ENCODE measurements around the gene MTG1. TPM values are rescaled to one million over a fixed set of nuclear protein-coding genes. Genes with fewer than 3 reads are reported as not detected.

Gene MTG1, protein sequence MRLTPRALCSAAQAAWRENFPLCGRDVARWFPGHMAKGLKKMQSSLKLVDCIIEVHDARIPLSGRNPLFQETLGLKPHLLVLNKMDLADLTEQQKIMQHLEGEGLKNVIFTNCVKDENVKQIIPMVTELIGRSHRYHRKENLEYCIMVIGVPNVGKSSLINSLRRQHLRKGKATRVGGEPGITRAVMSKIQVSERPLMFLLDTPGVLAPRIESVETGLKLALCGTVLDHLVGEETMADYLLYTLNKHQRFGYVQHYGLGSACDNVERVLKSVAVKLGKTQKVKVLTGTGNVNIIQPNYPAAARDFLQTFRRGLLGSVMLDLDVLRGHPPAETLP
- 33.3 TPM for total RNA-seq
- long read RNA-seq, transcript MTG1-201 (11 exons, 1,560 nt): major isoform, 76 of 135 reads
- long read RNA-seq, transcript MTG1-205 (11 exons, 1,283 nt): minor isoform, 7 of 135 reads
- long read RNA-seq, transcript MTG1-208 (6 exons, 693 nt): minor isoform, 16 of 135 reads
- long read RNA-seq, transcript MTG1-203 (10 exons, 2,730 nt): minor isoform, 6 of 135 reads
- long read RNA-seq, partial matches to known transcripts: 9 of 135 reads
- long read RNA-seq, other reads (novel, unspliced or antisense): 21 of 135 reads

DNA sequence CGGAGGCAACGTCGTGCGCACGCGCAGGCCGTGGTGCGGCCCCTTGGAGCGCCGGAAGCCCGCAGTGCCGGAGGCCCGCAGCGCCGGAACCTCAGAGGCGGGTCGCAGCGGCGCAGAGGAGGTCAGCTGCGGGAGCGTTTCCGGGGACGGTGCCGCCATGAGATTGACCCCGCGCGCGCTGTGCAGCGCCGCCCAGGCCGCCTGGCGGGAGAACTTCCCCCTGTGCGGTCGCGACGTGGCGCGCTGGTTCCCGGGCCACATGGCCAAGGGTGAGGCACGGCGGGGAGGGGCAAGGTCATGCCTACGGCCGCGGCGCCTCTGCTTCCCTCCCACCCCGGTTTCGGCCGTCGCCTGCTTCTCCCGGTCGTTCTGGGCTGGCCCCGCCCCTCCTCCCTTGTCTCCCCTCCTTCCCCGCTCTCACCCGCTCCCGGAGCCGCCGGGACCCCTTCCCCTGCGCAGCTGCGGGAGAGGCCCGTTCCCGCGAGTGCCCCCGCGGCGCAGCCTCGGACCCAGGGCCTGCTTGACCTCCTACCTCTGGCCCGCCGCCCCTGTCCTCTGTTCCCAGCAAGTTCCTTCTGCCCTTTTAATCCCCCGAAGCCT is at the start of gene MTG1:
TSS of gene MTG1 (plus strand) at position 94 of the 600 bp plus-strand sequence. CDS start at position 158, 64 bp downstream.
- peak; percentile 99 for DNase-seq (ENCODE audit: low spot score)

DNA sequence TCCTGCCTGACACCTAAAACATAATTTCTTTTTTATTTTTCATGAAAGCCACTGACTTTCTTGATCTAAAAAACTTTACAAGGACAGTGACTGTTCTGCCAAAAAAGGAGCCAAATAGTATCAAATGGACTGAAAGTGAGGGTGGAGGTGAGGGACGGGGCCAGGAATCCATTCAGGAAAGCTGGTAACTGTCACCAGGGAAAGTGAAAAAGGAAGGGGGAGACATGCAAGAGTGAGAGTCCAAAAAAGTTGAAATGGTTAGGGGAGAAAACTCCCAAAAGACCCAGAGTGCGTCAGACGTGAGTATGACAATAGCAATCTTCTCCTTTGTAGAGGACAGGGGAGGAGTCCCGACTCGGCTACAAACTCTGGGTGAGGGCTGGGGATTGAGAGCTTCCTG is 49.7 kb upstream of the MTG1 start:
- DNase-seq (ENCODE audit: low spot score): no peak

DNA sequence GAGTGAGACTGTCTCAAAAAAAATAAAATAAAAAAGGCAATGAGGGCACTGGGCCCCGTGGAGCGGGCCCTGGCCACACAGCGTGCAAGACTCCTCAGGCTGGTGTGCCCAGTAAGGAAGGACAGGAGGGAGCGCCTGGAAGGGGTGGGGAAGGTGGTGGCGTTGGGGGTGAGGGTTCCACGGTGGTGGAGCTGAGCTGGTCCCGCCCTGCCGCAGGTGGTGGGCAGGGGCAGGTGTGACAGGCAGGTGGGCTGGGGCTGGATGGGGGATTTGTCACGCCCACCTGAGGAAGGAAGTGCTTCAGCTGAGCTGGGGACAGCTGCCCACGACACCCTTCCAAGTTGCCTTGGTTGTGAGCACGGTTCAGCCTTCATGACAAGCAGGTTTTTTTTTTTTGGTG is 47.5 kb upstream of the MTG1 start:
- no peak for DNase-seq (ENCODE audit: low spot score)

DNA sequence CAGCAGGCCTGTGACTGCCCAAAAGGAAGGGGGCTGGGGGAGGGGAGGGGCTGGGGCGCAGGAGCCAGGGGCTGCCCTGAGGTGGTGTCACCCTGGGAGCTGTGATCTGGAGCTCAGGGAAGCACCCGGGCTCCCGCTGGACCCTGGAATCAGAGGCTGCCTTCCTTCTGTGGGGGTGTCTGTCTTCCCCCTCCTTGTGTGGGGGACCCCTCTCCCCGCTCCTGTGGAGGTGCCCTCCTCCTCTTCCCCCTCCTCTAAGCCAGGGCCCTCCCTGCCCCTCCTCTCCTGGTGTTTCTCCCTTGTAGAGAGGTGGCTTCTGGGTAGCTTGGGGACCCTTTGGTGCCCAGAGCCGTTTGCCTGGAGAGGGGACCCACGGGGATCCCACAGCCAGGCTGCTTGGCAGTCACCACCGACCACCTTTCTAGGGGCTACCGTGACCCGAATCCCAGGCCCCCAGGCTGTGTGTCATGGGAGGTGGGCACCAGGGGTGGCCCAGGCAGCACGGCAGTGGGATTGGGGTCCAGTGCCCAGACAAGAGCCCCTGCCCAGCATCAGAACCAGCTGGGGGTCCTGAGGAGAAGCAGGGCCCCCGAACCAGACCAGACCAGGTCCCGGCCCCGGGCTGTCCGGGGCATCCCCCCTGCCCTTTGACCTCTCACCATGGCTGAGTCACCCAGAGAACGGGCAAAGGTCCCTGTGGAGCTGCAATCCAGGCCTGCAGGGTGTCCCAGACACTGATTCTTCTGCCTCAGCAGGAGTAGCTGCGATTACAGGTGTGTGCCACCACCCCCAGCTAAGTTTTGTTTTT is 46.0 kb upstream of the MTG1 start:
- no peak for DNase-seq (ENCODE audit: low spot score)

DNA sequence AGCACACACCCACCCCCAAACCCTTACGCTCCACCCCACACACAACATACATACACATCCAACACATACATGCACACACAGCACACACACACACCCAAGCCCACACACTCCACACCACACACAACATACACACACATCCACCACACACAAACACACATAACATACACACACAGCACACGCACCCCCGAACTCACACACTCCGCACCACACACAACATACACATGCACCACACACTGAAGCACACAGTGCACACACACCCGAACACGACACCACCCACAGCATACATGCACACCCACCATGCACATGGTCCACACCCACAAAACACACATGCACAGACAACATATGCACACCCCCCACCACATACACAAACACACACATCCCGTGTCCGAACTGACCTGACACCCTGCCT is 44.8 kb upstream of the MTG1 start:
- DNase-seq (ENCODE audit: low spot score): no peak

DNA sequence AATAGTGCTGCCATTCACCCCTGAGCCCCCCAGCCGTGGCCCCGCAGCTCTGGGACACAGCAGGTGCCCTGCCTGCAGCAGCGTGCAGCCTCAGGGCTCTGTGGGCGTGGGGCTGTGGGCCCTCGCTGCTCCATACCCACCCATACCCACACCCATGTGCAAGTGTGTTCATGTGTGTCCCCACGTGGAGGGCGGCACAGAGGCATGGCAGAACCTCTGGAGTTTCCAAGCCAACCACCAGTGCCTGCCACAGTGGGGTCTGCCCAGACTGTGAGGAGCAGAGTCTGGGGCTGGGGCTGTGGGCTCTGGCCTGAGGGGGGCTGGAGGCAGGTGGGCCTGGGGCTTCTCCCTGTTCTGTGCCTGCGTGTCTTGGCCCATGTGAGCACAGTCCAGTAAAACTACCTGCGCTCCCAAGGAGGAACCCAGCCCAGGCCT is 44.4 kb upstream of the MTG1 start:
- no peak for DNase-seq (ENCODE audit: low spot score)

DNA sequence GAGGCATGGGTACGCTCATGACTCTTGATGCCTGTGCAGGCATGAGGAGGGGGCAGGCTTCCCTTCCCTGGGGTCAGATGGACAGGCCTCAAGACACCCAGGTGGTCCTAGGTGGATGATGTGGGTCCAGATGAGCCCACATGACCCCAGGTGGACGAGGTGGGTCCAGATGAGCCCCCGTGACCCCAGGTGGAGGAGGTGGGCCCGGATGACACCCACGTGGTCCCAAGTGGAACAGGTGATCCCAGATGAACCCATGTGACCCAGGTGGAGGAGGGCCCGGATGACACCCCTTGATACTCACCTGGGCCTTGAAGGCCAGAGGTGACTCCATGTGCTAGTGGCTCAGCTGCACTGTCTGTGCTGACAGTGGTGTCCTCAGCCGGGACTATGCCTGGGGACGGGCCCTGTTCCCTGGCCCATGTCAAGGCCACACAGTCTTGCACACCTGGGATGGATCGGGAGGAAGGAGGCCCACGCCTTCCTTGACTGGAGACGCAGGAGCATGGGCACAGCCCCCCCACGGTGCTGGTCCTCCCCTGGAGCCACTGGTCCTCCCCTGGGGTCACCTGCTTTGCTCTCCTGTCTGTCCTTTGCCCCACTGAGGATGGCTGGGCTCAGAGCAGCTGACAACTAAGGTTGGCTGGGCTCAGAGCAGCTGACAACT is 43.5 kb upstream of the MTG1 start:
- no peak for DNase-seq (ENCODE audit: low spot score)

DNA sequence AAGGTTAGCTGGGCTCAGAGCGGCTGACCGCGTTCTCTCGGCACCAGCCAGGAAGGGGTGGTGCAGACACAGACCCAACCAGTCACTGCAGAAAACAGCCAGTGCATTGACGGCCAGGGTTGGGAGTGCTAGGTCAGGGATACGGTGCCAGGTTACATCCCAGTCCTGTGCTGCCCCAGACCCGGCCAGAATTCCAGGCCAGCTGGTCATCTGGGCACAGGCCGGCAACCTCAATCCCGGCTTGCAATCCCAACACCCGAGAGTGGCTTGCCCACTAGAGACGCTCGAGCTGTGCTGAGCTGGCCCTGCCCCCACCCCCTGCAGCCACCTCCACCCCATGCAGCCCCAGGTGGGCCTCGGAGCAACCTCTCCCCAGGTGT is 43.0 kb upstream of the MTG1 start:
- no peak for DNase-seq (ENCODE audit: low spot score)

DNA sequence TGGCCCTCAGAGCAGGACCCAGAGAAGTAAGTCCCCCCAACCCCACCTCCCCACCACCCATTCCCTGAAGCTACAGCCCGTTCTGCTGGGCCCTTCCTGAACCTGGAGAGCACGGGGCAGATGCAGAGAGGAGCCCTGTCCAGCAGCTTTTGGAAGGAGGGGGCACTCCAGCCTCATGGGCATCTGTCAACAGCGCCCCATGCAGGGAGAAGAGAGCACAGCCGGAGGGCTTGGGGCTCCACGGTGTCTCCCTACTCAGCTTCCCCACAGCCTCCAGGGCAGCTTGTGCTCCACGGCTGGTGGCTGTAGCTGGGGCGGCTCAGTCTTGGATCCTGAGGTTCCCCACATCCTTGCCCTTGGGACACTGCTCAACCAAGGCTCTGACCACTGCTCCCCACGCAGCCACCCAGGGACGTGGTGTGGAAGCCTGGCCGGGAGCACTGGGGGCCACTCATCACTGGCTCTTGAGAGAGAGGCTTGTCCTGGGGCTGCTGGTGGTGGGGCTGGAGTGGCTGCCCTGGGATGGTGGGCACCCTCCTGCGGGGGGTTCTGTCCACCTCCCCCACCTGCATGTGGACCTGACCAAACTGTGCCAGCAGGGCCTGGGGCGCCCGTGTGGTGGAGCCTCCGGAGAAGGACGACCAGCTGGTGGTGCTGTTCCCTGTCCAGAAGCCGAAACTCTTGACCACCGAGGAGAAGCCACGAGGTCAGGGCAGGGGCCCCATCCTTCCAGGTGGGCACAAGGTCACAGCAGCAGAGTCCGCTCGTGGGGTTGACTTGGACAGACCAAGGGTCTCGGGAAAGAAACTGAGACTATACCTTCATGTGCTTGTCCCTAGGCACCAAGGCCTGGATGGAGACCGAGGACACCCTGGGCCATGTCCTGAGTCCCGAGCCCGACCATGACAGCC is 42.3 kb upstream of the MTG1 start:
- DNase-seq (ENCODE audit: low spot score): no peak

DNA sequence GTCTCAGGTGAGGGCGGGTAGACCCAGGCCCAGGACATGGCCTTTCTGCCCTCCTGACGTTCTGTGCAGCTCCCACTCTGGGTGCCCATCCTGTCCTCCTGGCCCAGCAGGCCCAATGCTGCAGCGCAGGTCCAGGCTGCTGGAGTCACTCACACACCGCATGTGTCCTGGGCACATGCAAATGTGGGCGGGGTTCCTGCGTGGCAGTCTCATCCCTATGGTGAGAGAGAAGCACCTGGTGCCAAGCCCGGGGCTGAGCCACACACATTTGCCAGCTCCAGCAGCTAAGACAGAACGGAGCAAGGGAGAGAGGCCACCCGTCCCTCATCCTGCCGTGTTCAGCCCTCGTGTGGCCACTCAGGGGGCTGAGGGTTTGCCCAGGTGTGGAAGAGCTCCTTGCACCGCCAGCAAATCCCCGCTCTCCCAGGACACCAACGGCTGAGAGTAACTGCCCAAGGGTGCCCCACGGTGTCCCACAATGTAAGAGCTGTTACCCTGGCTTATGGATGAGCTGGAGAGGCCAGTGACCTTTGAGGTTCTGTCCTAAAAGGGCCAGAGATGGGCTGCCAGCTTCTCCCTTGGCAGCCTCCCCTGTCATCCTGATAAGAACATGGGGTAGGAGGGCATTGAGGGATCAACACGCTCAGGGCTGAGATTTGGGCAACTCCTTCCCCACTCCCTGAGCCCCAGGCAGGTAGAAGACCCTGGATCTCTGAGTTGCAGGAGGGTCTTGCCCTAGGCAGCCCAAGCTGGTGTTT is 40.6 kb upstream of the MTG1 start:
- no peak for DNase-seq (ENCODE audit: low spot score)

DNA sequence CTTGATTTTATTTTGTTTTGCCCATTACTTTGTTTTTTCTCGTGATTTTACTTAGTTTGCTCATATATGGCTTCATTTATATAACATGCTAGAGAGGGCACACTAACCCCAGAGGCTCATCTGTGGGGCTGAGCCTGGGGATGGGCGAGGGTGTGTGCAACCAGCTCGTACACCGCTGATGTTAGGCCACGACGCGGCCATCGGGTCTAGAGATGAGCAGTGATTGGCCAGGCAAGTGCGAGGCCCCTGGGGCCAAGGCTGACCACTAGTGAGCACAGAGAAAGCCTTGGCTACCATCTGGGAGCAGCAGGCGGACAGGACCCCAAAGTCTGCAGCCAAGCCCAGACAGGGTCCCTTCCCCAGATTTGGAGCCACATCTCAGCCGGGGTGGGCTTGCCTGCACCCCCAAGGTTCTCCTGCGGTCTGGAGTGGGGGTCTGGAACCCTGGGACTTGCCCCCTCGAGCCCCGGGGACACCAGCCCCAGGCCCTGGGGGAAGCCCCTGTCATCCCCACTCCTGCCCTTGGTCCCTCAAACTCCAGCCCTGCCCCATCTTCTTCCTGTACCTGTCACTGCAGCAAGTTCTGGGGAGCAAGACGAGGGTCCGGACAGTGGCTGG is 39.9 kb upstream of the MTG1 start:
- DNase-seq (ENCODE audit: low spot score): no peak

DNA sequence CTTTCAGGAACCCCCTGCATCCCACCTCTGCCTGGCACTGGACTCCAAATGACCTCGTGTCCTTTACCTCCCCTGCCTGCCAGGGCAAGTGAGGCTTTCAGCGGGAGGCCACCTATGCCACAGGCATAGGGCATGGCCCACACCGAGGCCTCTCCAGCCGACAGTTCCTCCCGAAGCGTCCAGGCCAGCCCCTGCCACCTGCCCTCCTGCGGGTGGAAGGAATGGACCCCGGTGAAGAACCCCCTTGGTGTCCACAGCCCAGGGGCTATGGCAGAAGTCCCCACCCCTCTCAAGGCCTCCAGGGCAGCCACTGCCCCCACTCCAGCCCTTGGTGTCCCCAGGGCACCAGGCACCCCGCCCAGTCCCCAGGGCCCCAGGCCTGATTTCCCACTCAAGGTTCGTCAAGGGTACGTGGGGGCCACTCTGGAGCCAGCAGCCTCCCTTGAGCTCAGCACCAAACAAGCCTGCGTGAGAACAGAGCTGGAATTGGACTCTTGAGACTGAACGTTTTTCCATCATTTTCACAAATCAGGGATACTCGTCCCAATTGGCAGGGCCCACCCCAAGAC is 39.2 kb upstream of the MTG1 start:
- DNase-seq (ENCODE audit: low spot score): no peak

DNA sequence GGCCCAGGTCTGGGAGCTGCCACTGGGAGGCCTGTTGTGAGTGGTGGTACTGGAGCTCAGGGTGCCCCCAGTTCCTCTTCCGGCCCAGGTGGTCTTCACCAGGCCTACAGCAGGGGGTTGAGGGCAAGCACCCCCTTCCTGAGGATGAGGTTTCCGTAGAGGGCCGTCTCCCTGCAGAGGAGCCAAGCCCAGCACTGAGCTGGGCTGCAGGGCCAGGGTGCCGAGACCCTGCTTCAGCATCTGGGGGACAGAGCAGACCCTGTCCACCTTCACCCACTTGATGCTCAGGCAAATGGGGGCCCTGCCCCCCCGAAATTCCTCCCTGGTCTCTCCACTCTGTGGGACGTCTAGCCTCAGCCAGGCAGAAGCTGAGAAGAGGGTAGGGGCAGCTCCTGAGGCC is 38.7 kb upstream of the MTG1 start:
- no peak for DNase-seq (ENCODE audit: low spot score)

DNA sequence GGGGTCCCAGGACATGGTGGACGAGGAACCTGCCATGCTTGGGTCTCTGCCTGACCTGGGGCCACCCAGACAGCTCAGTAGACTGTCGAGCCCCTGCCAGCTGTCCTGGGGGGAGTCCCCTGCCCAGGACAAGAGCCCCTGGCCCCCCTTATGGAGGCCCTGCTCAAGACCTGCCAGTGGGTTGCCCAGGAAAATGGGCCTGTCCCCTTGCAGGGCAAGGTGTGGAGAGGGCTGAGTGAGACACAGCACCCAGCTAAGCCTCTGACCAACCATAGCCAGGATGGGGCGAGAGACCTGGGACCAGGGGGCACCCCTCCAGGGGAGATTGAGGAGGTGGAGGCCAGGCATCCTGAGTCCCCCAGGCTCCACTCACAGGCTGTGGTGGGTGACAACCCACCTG is 38.0 kb upstream of the MTG1 start:
- no peak for DNase-seq (ENCODE audit: low spot score)

DNA sequence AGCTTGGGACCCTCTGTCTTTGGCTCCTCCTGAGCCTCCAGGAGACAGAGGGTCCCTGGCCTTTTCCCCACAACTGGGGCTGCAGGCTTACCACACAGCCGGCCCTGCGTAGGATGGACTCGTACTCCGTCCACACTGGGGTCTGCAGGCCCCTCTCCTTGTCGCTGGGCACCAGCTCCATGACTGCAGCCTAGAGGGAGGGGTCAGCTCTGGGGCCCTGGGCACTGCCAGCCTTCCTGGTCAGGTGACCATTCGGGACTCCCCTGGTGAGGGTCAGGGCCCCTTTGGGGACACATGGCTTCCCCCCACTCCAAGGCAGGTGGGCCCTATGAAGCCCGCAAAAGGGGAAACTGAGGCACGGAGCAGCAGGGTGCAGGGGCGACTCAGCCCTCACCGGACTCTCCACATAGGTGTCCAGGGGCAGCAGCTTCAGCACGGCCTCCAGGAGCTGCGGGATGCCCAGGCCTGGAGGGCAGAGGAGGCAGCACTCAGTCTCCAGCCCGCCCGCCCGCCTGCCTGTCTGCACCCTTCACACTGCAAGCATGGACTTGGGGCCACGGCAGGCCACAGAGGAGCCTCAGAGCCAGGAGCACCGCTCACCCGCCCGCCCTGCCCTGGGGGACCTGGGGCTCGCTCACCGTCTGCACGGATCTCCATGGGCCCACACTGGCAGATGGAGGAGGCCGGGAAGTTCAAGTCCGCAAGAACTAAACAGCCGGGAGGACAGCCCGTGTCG is 37.2 kb upstream of the MTG1 start:
- DNase-seq (ENCODE audit: low spot score): no peak

DNA sequence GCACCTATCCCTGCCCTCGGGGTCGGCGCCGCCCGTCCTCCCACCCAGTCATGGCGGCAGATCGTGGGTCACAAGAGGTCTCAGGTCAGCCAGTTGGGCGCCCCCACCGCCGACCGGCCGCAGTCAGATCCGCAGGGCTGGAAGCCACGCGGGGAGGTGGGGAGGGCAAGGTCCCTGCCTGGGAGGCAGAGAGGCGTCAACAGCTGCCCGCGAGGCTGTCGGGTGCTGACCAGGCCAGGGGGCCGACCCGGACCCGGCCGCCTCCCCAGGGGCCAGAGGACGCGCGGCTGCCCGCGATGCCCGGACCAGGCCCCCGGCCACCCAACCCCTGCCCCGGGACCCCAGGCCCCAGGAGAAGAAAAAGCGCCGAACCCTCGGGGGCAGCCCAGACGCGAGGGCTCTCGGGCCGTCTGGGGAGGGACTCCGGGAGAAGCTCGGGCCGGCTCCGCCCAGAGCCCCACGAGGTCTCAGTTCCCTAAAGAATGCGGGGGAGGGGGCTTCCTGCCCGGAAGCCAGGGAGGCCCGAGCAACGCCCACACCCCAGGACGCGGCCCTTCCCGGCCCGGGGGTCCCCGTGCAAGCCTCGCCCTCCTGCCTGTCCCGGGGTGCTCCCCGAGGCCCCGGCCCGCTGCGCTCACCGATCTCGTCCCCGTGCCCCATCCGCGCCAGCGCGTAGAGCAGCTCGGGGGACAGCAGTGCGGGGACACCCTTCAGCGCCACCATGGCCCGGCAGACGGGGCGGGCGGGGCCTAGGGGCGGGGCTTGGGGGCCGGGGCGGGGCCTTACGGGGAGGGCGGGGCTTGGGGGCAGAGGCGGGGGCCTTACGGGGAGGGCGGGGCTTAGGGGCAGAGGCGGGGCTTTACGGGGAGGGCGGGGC is 36.4 kb upstream of the MTG1 start, which contains the start of gene FUOM:
TSS of gene FUOM (minus strand) at position 735 of the 877 bp plus-strand sequence. CDS start at position 723, 12 bp downstream.
- DNase-seq (ENCODE audit: low spot score): no peak

All from mesenteric fat pad (tissue), 1 donor.